Activated naive CD8-positive, alpha-beta T cell (primary cell): ENCODE measurements around the gene TMEM132C.

Experiments used
- H3K27ac Mint-ChIP-seq: one replicate; pipeline ENCODE4 v1.8.0; 2021; ENCODE audit warnings: mixed read lengths
- H3K27me3 Mint-ChIP-seq: one replicate; pipeline ENCODE4 v1.8.0; 2021; ENCODE audit warnings: mixed read lengths
- H3K36me3 Mint-ChIP-seq: one replicate; pipeline ENCODE4 v1.8.0; 2021; ENCODE audit warnings: mixed read lengths
- H3K4me1 Mint-ChIP-seq: one replicate; pipeline ENCODE4 v1.8.0; 2021; ENCODE audit warnings: low read depth, mixed read lengths
- H3K4me3 Mint-ChIP-seq: one replicate; pipeline ENCODE4 v1.8.0; 2021; ENCODE audit warnings: mild to moderate bottlenecking, mixed read lengths
- H3K9me3 Mint-ChIP-seq: one replicate; pipeline ENCODE4 v1.8.0; 2021; ENCODE audit warnings: low read depth, mixed read lengths

TMEM132C gene

DNA sequence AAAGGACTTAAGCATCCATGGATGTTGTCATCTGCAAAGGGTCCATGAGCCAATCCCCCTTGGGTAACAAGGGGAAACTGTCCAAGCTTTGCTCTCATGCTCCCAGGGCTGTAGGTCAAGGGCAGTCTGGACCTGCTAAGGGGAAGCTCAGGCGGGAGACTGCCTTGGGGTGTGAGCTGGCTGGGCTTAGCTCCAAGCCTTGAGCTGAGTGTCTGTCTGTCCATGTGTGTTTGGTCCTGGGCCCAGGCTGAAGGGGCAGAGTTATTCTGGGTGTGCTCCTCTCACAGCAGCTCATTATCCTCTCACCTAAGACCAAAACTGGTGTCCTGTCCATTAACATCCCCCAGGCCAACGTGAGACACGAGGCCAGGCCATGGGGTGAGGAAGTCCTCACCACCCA is 282.0 kb downstream of the TMEM132C start:
- Mint-ChIP-seq H3K27me3 (peaks cover 2% of the 10 kb centered on the region), H3K9me3 (no peaks in the 10 kb centered on the region), H3K36me3 (no peaks in the 10 kb centered on the region)

DNA sequence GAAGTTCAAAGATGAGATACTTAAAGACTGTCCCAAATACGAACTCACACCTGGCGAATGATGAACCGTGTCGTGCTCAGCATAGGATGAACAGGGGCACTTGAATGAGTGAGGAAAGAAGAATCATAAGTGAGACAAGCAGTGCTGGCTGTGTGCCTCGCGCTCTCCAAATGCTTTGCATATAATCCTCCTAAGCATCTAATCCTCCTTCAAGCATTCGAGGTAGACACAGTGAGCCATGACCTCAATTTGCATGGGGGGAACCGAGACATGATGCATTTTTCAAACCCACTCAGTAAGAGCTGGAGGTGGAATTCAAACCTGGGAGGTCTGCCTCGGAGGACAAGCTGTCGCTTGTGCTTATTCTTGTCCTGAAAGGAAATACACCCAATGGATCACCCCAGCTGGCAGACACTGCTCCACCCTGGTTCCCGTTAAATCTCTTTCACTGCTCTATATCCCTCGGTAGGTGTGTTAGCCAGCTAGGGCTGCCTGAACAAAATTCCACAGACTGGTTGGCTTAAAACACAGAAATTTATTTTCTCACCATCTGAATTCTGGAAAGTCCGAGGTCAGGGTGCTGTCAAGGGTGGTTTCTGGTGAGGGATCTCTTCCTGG is 282.7 kb downstream of the TMEM132C start:
- no peak overlapping the region for H3K4me3 Mint-ChIP-seq
- H3K36me3 Mint-ChIP-seq = no peaks in the 10 kb centered on the region
- H3K27ac Mint-ChIP-seq = no peak overlapping the region
- peaks cover 2% of the 10 kb centered on the region for H3K27me3 Mint-ChIP-seq
- H3K4me1 Mint-ChIP-seq = no peaks in the 10 kb centered on the region
- no peaks in the 10 kb centered on the region for H3K9me3 Mint-ChIP-seq

More for the DNA sequence above, 282.0 kb downstream of the TMEM132C start:
- H3K4me3 Mint-ChIP-seq = no peak overlapping the region
- H3K27ac Mint-ChIP-seq = no peak overlapping the region
- no peaks in the 10 kb centered on the region for H3K4me1 Mint-ChIP-seq

DNA sequence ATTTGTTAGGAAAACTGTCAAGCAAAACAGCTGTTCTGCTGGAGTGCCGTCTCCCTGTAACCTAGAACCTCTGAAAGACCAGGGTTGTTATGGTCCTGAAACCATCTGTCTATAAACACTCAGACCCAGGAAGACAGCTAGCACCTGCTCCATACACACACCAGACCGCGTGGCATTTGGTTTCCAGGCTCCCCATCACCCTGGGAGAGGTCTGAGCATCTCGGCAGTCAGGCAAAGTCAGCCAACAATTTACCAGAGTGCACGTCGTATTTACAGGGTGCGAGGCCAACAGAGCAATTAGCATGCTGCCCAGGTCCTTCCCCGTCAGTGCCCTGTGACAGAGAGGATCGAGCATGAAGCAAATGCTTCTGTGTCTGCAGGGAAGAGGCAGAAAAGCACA is 284.3 kb downstream of the TMEM132C start:
- no peak overlapping the region for H3K27ac Mint-ChIP-seq
- H3K27me3 Mint-ChIP-seq = peaks cover 2% of the 10 kb centered on the region
- no peaks in the 10 kb centered on the region for H3K4me1 Mint-ChIP-seq
- no peaks in the 10 kb centered on the region for H3K9me3 Mint-ChIP-seq
- H3K36me3 Mint-ChIP-seq = no peaks in the 10 kb centered on the region
- H3K4me3 Mint-ChIP-seq = no peak overlapping the region

DNA sequence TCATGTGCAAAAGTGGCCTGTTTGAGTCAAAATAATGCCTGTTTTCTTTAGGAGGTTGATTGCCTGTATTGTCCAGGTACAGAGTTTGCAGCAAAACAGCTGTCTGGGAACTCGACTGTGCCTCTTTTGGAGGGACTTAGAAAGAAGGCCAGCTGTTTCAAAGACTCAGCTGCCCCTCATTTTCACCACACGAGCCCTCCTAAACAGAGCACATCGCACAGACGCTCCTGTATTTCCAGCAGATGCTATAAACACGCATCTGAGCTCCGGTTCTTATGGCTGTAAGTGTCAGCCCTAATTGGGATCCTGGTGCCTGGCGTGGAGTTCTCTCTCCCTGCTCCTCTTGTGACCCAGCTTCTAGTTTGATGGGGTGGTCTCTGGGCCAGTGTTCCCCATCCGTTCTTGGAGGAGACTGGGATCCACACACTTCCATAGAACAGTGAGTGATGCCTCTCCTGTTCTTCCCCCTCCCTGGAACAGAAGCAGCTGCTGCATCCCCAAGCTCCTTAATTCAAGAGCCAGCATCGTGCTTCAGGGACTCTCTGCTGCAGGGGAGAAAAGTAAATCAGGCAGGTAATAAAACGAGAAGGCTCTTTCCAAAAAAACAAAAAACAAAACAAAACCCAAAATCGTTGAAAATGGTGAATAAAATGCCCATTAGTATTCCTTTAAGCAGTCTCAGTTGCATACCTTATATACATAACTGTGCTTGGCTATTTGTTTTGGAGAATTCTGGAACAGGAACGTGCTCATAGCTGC is 287.8 kb downstream of the TMEM132C start:
- Mint-ChIP-seq H3K27ac (no peak overlapping the region), H3K27me3 (no peaks in the 10 kb centered on the region), H3K4me1 (no peaks in the 10 kb centered on the region), H3K4me3 (no peak overlapping the region), H3K9me3 (peaks cover 6% of the 10 kb centered on the region), H3K36me3 (no peaks in the 10 kb centered on the region)

DNA sequence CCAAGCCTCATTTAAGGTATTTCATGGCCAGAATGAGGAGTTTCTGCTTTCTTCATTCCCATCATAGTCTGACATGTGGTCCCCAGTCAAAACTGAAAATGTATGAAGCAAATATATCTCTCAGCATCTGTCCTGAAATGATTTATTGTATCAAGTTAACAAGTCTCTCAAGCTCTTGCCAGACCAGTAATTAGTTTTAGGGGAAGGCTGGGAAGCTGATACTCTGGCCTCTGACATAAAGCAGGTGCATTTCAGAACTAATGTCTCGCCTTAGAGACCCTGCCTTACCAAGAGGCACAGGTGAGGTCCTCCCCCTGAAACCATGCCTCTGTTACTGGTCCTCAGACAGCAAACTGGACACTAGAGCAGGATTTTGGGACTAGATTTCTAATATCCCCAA is 290.3 kb downstream of the TMEM132C start:
- Mint-ChIP-seq H3K9me3 (peaks cover 6% of the 10 kb centered on the region), H3K27me3 (peaks cover 3% of the 10 kb centered on the region), H3K36me3 (no peaks in the 10 kb centered on the region), H3K4me1 (no peaks in the 10 kb centered on the region), H3K27ac (no peak overlapping the region), H3K4me3 (no peak overlapping the region)

DNA sequence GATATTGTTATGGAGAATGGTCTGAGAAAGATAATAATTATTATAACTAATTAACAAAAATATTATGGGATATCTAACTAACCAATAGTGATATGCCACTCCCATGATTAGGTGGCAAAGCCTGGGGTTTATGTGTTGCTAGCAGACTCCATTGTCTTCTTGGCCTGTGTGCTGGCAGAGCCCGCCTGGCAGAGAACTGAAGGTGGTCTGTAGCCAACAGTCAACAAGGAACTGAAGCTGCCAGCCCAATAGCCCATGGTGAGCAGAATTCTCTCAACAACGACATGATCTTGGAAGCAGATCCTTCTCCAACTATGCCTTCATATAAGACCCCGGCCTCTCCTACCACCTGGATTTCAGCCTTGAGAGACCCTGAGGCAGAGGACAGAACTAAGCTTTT is 298.0 kb downstream of the TMEM132C start:
- no peaks in the 10 kb centered on the region for H3K4me1 Mint-ChIP-seq

DNA sequence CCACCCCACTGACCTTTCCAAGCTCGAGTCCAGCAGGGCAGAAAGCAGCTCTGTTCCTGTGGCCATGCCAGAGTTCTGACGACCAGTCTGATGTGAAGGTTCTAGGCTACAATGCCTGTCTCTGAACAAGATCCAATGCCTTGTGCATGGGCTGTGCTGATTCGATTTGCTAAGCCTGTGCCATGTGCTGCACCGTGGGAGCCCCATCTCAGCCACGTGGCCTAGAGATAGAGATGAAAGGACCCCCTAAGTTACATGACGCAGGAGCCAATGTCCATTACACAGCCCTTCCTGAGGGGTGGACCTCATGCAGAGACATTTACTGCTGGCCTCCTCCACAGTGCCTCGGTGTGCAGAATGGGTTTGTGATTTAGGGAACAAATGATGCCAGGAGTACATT is 300.8 kb downstream of the TMEM132C start:
- Mint-ChIP-seq H3K27ac (no peak overlapping the region), H3K4me1 (no peaks in the 10 kb centered on the region), H3K27me3 (no peaks in the 10 kb centered on the region), H3K36me3 (no peaks in the 10 kb centered on the region), H3K4me3 (no peak overlapping the region), H3K9me3 (no peaks in the 10 kb centered on the region)

More for the DNA sequence above, 298.0 kb downstream of the TMEM132C start:
- Mint-ChIP-seq H3K27me3 (peaks cover 3% of the 10 kb centered on the region), H3K9me3 (no peaks in the 10 kb centered on the region), H3K36me3 (no peaks in the 10 kb centered on the region), H3K27ac (no peak overlapping the region), H3K4me3 (no peak overlapping the region)

DNA sequence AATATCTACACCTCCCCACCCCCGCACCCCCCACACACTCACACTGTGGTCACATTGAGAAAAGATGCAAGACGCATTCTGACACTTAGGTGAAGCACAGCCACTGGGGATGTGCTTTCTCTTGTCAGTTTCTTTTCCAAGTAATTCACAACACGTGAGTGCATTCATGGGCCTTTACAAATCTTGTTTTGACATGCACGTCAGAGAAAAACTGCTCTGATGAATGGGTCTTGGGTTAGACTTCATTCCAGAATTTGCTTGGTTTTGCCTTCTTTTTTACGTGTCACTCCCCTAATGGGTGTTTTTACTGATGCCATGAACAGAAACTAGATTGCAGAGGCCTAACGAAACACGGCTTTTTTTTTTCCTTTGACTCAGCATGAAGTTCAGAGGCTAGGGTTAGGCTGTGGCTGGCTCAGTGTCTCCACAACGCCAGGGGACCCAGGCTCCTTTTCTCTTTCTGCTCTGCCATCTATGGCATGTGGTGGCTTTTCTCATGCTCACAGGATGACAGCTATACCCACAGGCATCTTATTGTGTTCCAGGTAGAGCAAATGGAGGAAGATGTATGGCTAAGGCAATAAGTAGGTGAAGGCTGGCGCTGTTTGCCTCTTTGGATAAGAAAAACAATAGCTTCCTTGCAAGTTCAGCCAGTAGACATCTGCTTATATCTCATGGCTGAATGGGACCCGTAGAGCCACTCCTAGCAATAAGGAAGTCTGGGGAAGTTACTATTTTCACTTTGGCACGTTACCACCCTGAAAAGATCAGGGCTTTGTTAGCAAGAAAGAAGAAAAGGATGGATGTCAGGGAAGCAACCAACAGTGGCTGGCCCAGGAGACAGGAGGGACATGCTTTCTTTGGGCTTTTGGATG is 303.5 kb downstream of the TMEM132C start:
- Mint-ChIP-seq H3K4me3 (no peak overlapping the region), H3K9me3 (no peaks in the 10 kb centered on the region), H3K27ac (no peak overlapping the region), H3K4me1 (no peaks in the 10 kb centered on the region), H3K36me3 (no peaks in the 10 kb centered on the region), H3K27me3 (no peaks in the 10 kb centered on the region)

DNA sequence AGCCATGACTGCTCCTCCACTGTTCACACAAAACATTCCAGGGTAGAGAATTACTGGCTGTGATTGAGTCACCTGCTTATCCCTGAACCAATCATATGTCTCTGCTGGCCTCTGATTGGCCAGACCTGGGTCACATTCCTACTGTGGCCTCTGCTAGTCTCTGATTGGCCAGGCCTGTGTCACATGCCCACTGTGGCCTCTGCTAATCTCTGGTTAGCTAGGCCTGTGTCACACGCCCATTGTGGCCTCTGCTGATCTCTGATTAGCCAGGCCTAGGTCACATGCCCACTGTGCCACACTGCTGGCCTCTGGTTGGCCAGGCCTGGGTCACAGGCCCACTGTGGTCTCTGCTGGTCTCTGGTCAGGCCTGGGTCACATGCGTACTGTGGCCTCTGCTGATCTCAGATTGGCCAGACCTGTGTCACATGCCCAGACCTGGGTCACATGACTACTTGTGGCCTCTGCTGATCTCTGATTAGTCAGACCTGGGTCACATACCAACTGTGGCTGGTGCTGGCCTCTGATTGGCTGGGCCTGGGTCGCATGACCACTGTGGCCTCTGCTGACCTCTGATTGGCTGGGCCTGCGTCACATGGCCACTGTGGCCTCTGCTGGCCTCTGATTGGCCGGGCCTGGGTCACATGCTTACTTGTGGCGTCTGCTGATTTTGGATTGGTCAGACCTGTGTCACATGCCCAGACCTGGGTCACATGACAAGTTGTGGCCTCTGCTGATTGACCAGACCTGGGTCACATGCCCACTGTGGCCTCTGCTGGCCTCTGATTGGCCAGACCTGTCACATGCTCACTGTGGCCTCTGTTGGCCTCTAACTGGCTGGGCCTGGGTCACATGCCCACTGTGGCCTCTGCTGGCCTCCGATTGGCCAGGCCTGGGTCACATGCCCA is 305.2 kb downstream of the TMEM132C start:
- H3K36me3 Mint-ChIP-seq = no peaks in the 10 kb centered on the region
- no peaks in the 10 kb centered on the region for H3K27me3 Mint-ChIP-seq
- no peak overlapping the region for H3K4me3 Mint-ChIP-seq
- H3K4me1 Mint-ChIP-seq = no peaks in the 10 kb centered on the region
- H3K9me3 Mint-ChIP-seq = no peaks in the 10 kb centered on the region
- no peak overlapping the region for H3K27ac Mint-ChIP-seq

DNA sequence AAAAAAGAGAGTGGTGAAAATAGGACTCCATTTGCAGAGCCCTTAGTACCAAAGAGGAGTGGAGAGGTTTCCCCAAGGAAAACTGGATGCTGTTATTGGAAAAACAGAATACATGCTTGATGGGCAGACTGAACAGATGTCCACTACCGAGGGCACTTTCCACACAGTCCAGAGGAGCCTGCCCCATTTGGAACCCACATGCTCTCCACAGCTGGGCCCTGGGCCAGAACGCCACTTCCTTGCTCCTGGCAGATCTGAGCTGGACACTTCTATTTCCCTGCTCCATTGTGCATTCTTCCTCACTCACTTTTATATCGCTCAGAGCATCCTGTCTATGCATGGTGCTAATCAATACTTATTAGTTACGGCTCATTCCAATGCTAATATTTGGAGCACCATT is 306.9 kb downstream of the TMEM132C start:
- Mint-ChIP-seq H3K4me1 (no peaks in the 10 kb centered on the region), H3K4me3 (no peak overlapping the region), H3K27me3 (no peaks in the 10 kb centered on the region), H3K9me3 (no peaks in the 10 kb centered on the region), H3K36me3 (no peaks in the 10 kb centered on the region), H3K27ac (no peak overlapping the region)

DNA sequence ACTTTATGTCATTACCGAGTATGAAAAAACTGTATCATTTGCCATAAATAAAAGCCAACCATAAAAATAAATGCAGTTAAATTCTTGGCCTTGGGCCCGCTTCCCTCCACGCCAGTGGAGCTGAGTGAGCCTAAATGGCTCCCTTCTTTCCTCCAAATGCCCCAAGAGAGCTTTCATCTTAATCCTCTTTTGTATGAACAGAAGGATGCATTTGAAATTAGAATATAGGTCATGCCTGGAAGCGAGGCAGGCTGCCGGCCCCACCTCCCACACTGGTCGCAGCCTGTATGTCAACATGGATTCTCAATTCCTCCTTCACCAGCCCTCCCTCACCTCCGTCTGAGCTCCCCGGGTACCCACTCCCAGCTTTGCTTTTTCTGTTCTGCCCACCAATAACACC is 311.1 kb downstream of the TMEM132C start:
- H3K4me3 Mint-ChIP-seq = no peak overlapping the region
- H3K4me1 Mint-ChIP-seq = no peaks in the 10 kb centered on the region
- no peaks in the 10 kb centered on the region for H3K27me3 Mint-ChIP-seq
- no peaks in the 10 kb centered on the region for H3K36me3 Mint-ChIP-seq
- H3K27ac Mint-ChIP-seq = no peak overlapping the region
- peaks cover 5% of the 10 kb centered on the region for H3K9me3 Mint-ChIP-seq

DNA sequence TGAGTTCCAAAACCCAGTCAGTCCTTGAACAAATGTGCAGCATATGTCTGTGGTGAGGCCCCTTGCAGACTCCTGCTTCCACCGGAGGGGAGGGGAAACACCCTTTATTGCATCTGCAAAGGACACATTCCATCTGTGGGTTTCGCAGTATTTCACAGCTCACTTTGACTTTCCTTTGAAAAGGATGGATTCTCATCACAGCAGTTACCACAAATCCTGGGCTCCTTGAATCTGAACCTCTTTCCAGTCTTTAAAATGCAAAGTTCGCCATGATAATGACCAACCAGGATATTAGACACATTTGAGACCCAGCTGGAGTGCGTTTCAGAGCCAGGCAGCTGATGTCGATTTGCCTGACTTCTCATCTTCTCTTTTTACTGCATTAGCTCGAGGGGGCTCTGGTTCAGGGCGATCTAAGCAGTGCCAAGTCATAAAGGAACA is 314.4 kb downstream of the TMEM132C start:
- Mint-ChIP-seq H3K4me1 (no peaks in the 10 kb centered on the region), H3K4me3 (no peak overlapping the region), H3K27me3 (no peaks in the 10 kb centered on the region), H3K9me3 (peaks cover 5% of the 10 kb centered on the region), H3K36me3 (no peaks in the 10 kb centered on the region), H3K27ac (no peak overlapping the region)

DNA sequence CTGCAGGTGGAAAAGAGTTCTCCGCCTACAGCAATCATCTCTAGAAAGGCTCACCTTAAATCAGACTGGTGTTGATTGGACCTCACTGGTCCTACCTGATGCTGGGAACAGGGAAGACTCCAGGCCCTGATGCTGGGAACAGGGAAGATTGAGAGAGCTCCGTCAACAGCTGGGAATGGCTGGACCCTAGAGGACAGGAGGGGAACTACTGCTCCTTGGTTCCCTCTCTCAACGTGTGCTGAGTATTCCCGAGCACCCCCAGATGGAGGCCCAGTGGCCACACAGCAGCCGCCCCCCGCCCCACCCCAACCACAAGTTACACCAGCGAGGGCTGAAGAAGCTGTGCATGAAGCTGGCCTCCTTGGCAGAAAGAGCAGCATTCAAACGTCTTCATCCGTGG is 316.5 kb downstream of the TMEM132C start:
- Mint-ChIP-seq H3K4me1 (no peaks in the 10 kb centered on the region), H3K27me3 (no peaks in the 10 kb centered on the region), H3K36me3 (no peaks in the 10 kb centered on the region), H3K4me3 (no peak overlapping the region), H3K9me3 (peaks cover 5% of the 10 kb centered on the region), H3K27ac (no peak overlapping the region)

DNA sequence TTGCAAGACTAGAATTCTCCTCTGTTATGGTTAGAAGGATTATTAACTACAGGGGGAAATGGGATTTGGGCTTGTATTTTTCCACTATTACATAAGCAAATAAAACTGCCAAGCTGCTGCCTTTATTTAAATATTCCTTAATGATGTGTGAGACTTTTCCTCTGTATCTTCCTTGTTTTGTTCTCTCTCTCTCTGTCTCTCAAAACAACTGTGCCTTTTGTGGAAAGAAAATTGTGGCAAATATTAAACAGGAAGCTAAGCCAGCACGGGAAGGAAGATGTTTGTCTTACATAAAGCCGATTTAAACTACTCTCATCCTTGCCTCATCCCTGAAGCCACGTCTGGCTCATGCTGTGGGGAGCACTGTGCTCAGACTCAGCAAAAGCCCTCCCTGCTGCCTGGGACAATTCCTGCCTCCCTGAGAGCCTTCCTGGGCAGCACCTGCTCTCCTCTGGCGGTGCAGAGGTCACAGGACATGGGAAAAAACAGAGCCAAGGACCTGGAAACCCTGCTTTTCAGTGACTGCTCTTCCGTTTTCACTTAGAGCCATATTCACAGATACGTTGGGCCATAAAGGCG is 319.6 kb downstream of the TMEM132C start:
- H3K27ac Mint-ChIP-seq = no peak overlapping the region
- H3K36me3 Mint-ChIP-seq = no peaks in the 10 kb centered on the region
- no peaks in the 10 kb centered on the region for H3K27me3 Mint-ChIP-seq
- H3K4me1 Mint-ChIP-seq = no peaks in the 10 kb centered on the region
- no peak overlapping the region for H3K4me3 Mint-ChIP-seq
- H3K9me3 Mint-ChIP-seq = no peaks in the 10 kb centered on the region
